Stimulated activated CD4-positive, alpha-beta T cell treated with anti-CD3 and anti-CD28 coated beads, Interleukin-2, amount 100 ng/mL, for 4 hours (primary cell): Measurements from ENCODE around the gene SACM1L.

Experiments used
- DNase-seq: peaks from one replicate; pipeline ENCODE4 v3.0.0-alpha.2; 2020; ENCODE audit warnings: low read depth

The SACM1L gene

DNA sequence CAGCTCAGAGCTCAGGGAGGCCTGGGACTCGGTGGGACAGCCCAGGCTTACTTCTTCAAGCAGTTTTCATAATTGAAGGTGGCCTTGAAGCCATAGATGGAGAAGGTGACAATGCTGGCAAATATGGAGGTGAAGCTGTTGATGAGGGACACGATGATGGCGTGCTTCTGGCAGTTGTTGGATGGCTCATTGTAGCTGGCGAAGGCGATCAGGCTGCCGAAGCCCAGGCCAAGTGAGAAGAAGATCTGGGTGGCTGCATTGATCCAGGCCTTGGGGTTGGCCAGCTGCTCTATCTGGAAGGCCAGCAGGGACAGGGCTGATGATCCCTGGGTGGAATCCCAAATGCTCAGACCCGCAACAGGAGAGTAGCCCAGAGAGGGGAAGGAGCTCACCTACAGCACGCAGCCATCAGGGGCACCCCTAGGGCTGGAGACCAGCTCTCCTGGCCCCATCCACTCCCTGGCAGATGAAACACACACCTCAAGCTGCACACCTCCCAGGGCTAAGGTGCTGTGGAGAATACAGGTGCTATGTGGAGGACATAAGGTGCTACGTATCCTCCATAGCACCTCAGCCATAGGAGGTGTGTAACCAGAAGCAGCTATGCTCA is 82.1 kb downstream of the SACM1L start:
- no peak for DNase-seq

DNA sequence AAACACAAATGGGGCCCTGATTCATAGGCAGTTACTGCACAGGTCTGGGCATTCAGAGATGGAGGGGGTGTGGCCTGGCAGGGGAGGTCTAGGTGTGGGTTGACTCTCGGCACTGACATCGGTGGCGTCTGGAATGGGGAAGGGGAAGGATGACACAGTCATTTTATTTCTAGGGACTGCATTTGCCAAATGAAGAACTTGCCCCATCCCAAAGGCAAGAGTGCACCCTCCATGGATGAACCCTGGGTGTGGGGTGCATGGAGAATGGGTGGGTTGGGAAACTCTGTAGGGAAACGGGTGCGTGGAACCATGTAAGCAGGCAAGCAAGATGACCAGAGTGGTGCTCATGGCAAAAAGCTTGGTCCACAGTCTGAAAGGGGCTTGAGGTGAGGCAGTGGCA is 82.6 kb downstream of the SACM1L start:
- no peak for DNase-seq

GRCh38 chr3:45772341-45773035 is 83.3 kb downstream of the SACM1L start:
- DNase-seq: no peak

DNA sequence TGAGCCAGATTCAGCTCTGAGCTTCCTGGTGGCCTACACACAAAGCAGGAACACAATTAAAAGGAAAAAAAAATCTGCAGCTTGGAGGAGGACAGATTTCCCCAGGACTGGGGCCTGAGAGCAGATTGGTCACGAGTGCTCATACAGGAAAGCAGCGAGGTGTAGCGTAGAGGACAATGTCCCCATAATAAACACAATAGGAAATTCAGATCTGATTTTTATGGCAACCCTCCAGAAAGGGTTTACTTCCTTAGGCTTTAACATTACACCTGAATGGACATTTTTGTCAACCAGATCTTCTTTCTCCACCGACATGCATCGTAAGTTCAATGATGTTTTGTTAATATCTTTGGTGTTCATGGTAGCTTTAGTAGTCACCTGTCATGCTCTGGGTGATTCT is 83.9 kb downstream of the SACM1L start:
- DNase-seq: no peak

DNA sequence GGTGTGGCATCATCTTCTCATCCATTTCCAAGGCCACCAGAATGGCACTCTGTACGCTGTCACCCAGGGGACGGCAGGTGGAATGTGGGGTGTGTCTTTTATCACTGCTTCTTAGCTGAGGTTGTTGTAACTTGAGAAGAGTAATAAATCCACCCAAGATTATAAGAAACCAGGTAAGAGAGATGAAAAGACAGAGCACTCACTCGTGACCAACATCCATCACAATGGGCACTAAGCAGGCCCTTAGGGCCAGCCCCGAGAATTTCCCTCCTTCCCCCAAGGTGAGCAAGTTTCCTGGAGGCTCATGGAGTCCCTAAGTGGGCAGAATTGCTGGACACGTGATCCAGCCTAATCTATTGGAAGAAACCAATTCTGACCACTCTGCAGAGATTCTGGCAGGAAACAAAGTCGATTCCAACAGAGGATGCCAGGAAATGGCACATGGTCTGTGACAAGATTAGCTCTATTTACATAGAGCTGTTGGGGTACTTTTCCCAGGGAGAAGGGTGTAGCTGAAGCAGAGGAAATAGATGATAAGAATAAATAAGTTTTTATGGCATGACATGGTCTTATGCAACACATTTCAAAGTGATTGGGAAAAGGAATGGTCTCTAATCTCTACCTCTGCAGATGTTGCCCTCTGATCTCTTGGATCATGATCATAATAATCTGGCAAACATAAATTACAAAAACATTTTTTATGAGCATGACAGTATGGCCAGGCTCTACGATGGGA is 84.7 kb downstream of the SACM1L start:
- DNase-seq: no peak

GRCh38 chr3:45774581-45775521 is 85.7 kb downstream of the SACM1L start:
- DNase-seq: no peak

DNA sequence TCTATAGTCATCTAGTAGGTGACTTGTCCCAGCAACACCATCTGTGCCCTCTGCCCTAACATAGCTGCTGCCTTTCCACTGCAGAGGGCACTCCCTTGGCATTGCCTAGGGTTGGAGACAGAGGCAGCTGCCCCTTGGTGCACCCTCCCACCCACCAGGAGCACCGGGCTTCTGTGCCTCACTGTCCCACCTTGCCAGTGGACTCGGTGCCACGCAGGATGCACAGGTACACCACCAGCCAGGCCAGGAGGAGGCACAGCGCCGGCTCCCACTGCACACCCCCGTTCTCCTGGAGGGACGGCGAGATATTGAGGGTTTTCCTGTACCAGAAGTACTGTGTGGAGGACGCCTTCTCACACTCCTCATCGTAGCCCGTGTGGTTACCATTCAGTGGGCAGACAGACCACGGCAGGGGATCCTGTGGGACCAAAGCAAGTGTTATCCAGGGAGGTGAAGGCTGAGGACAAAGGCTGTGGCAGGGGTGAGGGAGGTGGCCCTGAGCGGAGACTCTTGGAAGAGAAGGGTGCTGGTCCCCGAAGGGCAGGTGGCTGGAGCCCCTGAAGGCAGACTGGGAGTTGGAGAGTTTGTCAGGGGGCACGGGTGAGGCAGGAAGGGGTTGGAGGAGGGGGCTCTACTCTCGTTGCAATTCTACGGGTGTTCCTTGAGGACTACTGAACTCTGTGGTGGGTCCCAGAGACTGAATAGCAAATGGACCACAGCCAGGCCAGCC is 86.5 kb downstream of the SACM1L start:
- no peak for DNase-seq

- DNase-seq: no peak
Measured at GRCh38 chr3:45776301-45776595, 87.1 kb downstream of the SACM1L start.

GRCh38 chr3:45776611-45777010 is 87.4 kb downstream of the SACM1L start:
- DNase-seq: no peak

- DNase-seq: no peak
Measured at GRCh38 chr3:45777111-45777745, 88.0 kb downstream of the SACM1L start.

- no peak for DNase-seq
Measured at GRCh38 chr3:45777746-45778386, 88.7 kb downstream of the SACM1L start.

- no peak for DNase-seq
Measured at GRCh38 chr3:45778761-45779201, 89.6 kb downstream of the SACM1L start.

- no peak for DNase-seq
Measured at GRCh38 chr3:45779746-45780735, 90.8 kb downstream of the SACM1L start.

DNA sequence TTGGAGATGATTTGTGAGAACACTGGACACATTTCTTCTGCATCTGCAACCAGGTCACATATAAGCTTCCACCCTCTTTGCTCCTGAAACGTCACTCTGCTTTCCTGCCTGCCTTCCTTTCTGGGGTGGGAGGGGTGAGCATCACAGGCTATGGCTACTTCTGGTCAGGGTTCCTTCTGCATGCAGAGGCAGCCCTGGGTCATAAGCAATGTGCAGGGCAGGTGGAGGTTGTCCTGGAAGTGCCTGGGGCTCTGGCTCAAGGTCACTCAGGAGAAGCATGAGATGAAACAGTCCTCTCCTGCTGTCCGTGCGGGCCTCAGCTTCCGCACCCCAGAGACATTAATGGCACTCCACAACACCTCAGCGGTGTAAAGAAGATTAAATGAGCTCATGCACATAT is 92.1 kb downstream of the SACM1L start:
- DNase-seq: no peak

GRCh38 chr3:45781841-45782240 is 92.6 kb downstream of the SACM1L start:
- no peak for DNase-seq

DNA sequence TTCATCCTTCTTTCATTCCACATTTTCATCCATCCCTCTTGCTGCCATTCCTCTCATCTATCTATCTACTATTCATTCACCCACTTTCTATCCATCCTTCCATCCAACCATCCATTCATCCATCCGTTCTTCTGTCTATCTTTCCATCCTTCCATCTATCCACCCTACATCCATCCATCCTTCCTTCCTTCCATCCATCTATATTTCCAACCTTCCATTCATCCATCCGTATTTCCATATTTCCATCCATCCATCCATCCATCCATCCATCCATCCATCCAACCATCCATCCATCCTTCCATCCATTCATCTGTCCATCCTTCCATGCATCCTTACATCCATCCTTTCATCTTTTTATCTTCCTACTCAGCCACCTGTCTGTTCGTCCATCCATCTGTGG is 93.2 kb downstream of the SACM1L start:
- DNase-seq: no peak

GRCh38 chr3:45783667-45784066 is 94.5 kb downstream of the SACM1L start:
- no peak for DNase-seq

DNA sequence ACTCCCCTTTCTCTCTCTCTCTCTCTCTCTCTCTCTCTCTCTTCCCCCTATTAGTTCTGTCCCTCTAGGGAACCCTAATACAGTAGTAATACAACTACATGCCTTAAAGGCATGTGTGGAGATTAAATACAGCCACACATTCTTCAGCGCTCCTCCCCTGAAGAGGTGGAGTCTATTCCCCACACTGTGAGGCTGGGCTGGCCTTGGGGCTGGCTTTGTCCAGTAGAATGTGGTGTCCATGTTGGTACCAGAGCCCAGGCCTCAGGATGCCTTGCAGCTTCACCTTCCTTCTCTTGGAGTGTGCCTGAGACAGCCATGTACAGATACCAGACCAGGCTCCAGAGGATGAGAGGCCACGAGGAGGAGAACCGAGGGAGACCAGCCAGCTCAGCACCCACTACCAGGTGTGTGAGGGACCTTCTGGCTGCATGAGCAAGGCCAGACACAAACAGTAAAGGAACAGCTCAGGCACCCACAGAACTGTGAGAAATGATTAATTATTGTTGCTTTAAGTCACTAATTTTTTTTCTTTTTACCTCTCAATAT is 96.5 kb downstream of the SACM1L start:
- DNase-seq: no peak
